Measurements from ENCODE around the gene PTCD2. TPM values are rescaled to one million over a fixed set of nuclear protein-coding genes. Genes with fewer than 3 reads are reported as not detected.

The PTCD2 gene
- total RNA-seq, 1 experiment from 2014 or later = 19.3 TPM

- Histone ChIP-seq H3K36me3 (ENCODE audit: control insufficient read depth in 1 of 2, insufficient read depth in 2 of 2, low read length in 2 of 2) (peaks cover 6 to 25% of the 10 kb centered on the region in 2 experiments; a peak in 3 of 4 replicates), H3K4me2 (ENCODE audit: low read length) (no peak overlapping the region), H3K4me3 (replicated peaks in 1 of 2; ENCODE audit: low read depth in 1 of 2, low read length in 2 of 2) (no peak overlapping the region), H3K4me1 (ENCODE audit: control insufficient read depth in 1 of 2, insufficient read depth in 2 of 2, low read length in 2 of 2) (no peaks in the 10 kb centered on the region), H2AFZ (ENCODE audit: low read depth, low read length, poor library complexity, severe bottlenecking) (no peak overlapping the region), H3K9ac (ENCODE audit: low read length) (no peak overlapping the region), H3K27ac (ENCODE audit: low read depth, low read length) (no peak overlapping the region), H3K79me2 (ENCODE audit: insufficient read depth, low read length) (no peaks in the 10 kb centered on the region; the same call in 1 of the 2 replicates), H3K9me2 (ENCODE audit: insufficient read depth) (no peaks in the 10 kb centered on the region), H4K20me1 (ENCODE audit: insufficient read depth) (no peaks in the 10 kb centered on the region), H3K27me3 (ENCODE audit: insufficient read depth, low read length) (no peaks in the 10 kb centered on the region), H3K9me3 (ENCODE audit: control insufficient read depth in 1 of 2, insufficient read depth in 1 of 2, low read depth in 1 of 2, low read length in 2 of 2) (no peaks in the 10 kb centered on the region)
- POLR2A ChIA-PET = no interaction called here
- no TSS peak for BruUV-seq (replicated peaks)
- RAD21 ChIA-PET (ENCODE audit: low non-redundant PET in 1 of 2, low total read pairs in 2 of 2, uncharacterized antibody in 2 of 2, unreplicated experiment in 2 of 2) = no interaction called here
- DNase-seq (ENCODE audit: low read depth, low spot score) = no peak
- intact Hi-C loops (cut with micrococcal nuclease) = no loop called here
- CTCF ChIA-PET = no interaction called here
- no peak for ATAC-seq
- TF ChIP-seq JUND (IDR thresholded peaks at IDR 0.05) = no peak
- TF ChIP-seq REST (IDR thresholded peaks at IDR 0.05; ENCODE audit: low read depth) = no peak
- no peak for TF ChIP-seq ZFX (IDR thresholded peaks at IDR 0.05)
- TF ChIP-seq ELF1 (IDR thresholded peaks at IDR 0.05; ENCODE audit: borderline replicate concordance, low read depth) = no peak
- TF ChIP-seq TCF7L2 (IDR thresholded peaks at IDR 0.05; ENCODE audit: borderline replicate concordance, extremely low read depth, insufficient read depth, insufficient read length) = no peak
- no peak for TF ChIP-seq EGR1 (IDR thresholded peaks at IDR 0.05; ENCODE audit: low read depth)
- TF ChIP-seq CBX3 (IDR thresholded peaks at IDR 0.05; ENCODE audit: low read depth) = no peak
- TF ChIP-seq ATF3 (IDR thresholded peaks at IDR 0.05) = no peak
- no peak for TF ChIP-seq SP1 (IDR thresholded peaks at IDR 0.05; ENCODE audit: low read depth)
- no peak for TF ChIP-seq POLR2A (IDR thresholded peaks at IDR 0.05; ENCODE audit: borderline replicate concordance, extremely low read depth, insufficient read depth, insufficient read length)
- no peak for TF ChIP-seq EZH2phosphoT487 (IDR thresholded peaks at IDR 0.05; ENCODE audit: borderline replicate concordance)
- TF ChIP-seq FOSL1 (IDR thresholded peaks at IDR 0.05; ENCODE audit: low read depth) = no peak
- TF ChIP-seq ZBTB33 (IDR thresholded peaks at IDR 0.05; ENCODE audit: extremely low read depth, insufficient replicate concordance, low read length) = no peak
- no peak for TF ChIP-seq YY1 (IDR thresholded peaks at IDR 0.05; ENCODE audit: extremely low read depth, insufficient replicate concordance, low read depth, low read length)
- no peak for TF ChIP-seq SRF (IDR thresholded peaks at IDR 0.05; ENCODE audit: low read depth)
- TF ChIP-seq MAX (IDR thresholded peaks at IDR 0.05) = no peak
- TF ChIP-seq SIN3A (IDR thresholded peaks at IDR 0.05; ENCODE audit: low read depth) = no peak
These were observed 10.5 kb downstream of the PTCD2 start for GRCh38 chr5:72330712-72331111.

All from HCT116 (cell line).